GM13977 (cell line): ENCODE results near the gene CMYA5.

Experiments
- DNase-seq: peaks from one replicate; pipeline ENCODE4 v3.0.0; 2012; ENCODE audit warnings: low spot score
- in situ Hi-C: fragments of 300-500 bp; cut with MboI; formaldehyde crosslinking; loops from one replicate; pipeline ENCODE4 v1.12.0; 2022; ENCODE audit warnings: low sequenced_read_pairs, low pct_unique_long_range_greater_than_20kb, mixed read lengths, inconsistent platforms; ENCODE audit not compliant: unreplicated experiment
- TF ChIP-seq, protein P1 (sequence below): IDR thresholded peaks from 2 replicates; pipeline ENCODE4 v1.5.1; 2012; ENCODE audit warnings: mild to moderate bottlenecking, control low read depth; ENCODE audit not compliant: insufficient read depth; ENCODE audit errors: extremely low read depth, missing control alignments

The CMYA5 gene

DNA sequence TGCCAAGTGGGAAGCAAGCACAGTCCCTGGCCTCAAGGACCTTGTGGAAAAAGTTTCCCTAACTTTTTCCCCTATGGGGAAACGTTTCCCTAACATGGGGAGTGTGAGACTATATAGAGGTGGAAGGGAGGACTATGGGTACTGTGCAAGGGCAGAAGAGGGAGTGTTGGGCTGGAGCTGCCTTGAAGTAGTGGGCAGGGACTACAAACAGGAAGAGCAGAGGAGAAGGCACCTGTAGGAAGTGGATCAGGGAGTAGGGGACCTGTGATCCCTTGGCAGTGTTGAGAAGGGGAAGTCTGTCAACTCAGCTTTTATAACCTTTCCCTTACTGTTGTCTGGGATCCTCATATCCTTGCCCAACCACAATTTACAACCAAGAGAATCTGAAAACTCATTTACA, 1.4 kb downstream of the CMYA5 start:
- in situ Hi-C loops, result no loop called here
- DNase-seq, result no peak

DNA sequence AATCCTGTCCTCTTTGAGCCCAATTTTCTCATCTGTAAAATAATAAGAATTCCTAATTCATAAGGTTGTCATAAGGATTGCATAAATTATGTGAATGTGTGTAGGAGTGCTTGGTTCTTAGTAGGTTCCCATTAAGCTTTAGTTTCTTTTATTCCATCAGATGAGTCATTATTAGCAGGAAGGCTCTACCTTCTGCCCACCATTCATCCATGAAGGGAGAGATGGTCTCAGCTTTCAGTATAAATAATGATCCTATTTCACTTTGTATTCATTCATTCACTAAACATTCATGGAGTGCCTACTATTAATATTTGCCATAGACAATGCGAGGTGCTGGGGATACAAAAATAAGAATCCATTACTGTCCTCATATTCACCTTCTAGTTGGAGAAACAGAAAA, 3.0 kb downstream of the CMYA5 start:
- in situ Hi-C loops, result no loop called here
- no peak for DNase-seq
- TF ChIP-seq, protein P1, sequence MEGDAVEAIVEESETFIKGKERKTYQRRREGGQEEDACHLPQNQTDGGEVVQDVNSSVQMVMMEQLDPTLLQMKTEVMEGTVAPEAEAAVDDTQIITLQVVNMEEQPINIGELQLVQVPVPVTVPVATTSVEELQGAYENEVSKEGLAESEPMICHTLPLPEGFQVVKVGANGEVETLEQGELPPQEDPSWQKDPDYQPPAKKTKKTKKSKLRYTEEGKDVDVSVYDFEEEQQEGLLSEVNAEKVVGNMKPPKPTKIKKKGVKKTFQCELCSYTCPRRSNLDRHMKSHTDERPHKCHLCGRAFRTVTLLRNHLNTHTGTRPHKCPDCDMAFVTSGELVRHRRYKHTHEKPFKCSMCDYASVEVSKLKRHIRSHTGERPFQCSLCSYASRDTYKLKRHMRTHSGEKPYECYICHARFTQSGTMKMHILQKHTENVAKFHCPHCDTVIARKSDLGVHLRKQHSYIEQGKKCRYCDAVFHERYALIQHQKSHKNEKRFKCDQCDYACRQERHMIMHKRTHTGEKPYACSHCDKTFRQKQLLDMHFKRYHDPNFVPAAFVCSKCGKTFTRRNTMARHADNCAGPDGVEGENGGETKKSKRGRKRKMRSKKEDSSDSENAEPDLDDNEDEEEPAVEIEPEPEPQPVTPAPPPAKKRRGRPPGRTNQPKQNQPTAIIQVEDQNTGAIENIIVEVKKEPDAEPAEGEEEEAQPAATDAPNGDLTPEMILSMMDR, result no peak

More for the DNA sequence above, 1.4 kb downstream of the CMYA5 start:
- TF ChIP-seq, protein P1, result no peak

- DNase-seq, result no peak
- TF ChIP-seq, protein P1, result no peak
- in situ Hi-C loops, result no loop called here
These were observed 4.5 kb downstream of the CMYA5 start for GRCh38 chr5:79694183-79694582.

DNA sequence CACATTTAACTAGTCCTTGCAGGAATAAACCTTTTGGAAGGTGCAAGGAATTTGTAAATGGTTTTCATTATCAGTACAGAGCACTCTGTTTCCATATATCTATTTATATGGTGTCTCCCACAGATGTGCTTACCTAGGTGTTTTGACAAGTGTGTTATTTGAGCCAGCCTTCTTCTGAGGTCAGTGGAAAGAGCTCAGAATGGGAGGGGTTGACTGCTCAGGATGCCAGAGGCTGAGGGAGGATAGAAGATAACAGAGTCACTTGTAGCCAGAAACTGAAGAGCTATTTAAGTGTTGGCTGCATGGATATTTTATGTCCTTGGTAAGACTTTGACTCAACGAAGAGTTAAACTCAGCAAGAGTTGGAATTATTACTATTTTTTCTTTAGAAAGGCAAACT, 5.0 kb downstream of the CMYA5 start:
- no peak for DNase-seq
- TF ChIP-seq, protein P1, result no peak
- in situ Hi-C loops, result no loop called here

DNA sequence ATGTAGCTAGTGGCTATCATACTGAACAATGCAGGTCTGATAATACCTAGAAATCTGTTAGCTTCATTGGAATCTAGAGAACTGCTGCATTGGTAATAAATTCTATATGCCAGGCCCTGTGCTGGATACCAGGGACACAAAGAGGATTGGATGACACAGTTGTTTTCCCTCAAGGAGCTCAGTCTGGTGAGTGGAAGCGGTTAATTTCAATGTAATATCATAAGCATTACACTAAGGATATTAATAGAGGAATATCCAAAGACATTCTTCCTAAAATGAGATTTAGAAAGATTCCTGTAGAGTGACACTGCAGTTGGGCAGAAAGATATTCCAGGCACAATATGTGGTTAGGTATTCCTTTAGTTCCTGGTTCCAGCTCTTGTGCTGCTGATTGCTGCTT, 5.9 kb downstream of the CMYA5 start:
- TF ChIP-seq, protein P1, result no peak
- DNase-seq, result no peak
- in situ Hi-C loops, result no loop called here

DNA sequence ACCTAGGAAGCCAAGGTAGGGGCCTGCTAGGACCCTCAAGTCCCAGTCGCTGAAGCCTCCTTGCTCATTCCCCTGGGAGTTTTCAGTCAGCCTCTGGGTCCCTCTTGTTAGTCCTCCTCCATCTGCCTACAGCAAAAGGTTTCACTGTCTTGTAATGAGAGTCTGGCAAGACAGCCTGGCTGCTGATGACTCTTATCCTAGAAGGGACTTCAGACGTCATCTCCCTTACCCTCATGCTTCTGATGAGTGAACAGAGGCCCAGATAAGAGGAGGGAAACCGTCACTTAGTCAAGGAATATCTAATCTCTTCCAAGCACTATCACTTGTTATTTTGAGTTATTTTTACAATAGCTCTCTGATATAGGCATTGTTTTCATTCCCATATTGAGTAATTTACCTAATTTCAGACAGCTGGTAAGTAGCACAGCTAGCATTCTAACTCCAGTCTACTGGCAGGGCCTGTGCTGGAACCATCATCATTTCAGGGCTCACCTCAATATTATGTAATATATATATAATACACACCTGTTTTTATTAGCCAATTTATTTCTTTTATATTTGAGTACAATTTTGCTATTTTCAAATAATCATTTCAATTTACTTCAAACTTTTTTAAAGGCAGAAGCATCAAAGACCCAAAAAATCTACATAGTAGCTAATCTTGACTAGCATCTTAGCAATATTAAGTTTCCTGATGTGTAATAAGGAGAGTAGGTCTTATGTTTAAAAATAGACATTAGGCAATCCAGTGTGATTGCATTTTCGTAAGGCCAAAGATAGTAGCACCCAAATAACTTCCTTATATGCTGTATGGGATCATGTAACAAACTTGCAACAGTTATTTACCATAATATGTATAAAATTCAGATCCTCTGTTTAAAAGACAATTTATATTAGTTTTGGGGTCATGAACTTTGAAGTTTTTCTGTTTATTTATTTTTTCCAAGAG, 7.9 kb downstream of the CMYA5 start:
- in situ Hi-C loops, result no loop called here
- TF ChIP-seq, protein P1, result no peak

More for the DNA sequence above, 7.9 kb downstream of the CMYA5 start:
- peak; percentile 51 for DNase-seq
